ENCODE data around the gene AKAP12. TPM values are rescaled to one million over a fixed set of nuclear protein-coding genes. Genes with fewer than 3 reads are reported as not detected.
A peak's percentile ranks its signal among the peaks of the same experiment; 100 is the strongest.
"Not testable (repeated sequence)": the region's sequence is repeated elsewhere in the genome, so short reads cannot be mapped to it uniquely, and the experiment has no call there.

AKAP12 gene
- total RNA-seq, 1 donor from 2014 or later: 0.69 TPM

- H3K4me1 Mint-ChIP-seq: peaks cover 63% of the 10 kb centered on the region
- H3K27ac Mint-ChIP-seq: peak overlapping the region; percentile 85
- ATAC-seq (ENCODE audit: low read depth): peak; percentile 62
- H3K4me3 Mint-ChIP-seq: peak overlapping the region; percentile 70
- POLR2A ChIA-PET: interaction anchor here (1.2 kb wide), 1 partner anchor 9 kb away, joined by 10 read pairs; no protein-coding TSS in a partner anchor
- H3K27me3 Mint-ChIP-seq: no peaks in the 10 kb centered on the region
- DNase-seq: no peak
- peaks cover 11% of the 10 kb centered on the region for H3K36me3 Mint-ChIP-seq (ENCODE audit: low read depth)
- intact Hi-C loops (cut with micrococcal nuclease): loop anchor here (1.0 to 10.0 kb wide), 2 partner anchors 9 to 1625 kb away; partner anchors contain the start of gene MTRF1L
- H3K9me3 Mint-ChIP-seq: no peaks in the 10 kb centered on the region
- TF ChIP-seq CTCF (IDR thresholded peaks at IDR 0.05): no peak
- CTCF ChIA-PET: interaction anchor here (1.8 kb wide), 1 partner anchor 10 kb away, joined by 4 read pairs; no protein-coding TSS in a partner anchor
Observed at GRCh38 chr6:151379933-151380847, 140.4 kb downstream of the AKAP12 start.

- peak overlapping the region; percentile 70 for H3K4me3 Mint-ChIP-seq
Observed at GRCh38 chr6:151380848-151381205, 141.1 kb downstream of the AKAP12 start.

GRCh38 chr6:151381722-151382121 is 142.0 kb downstream of the AKAP12 start:
- no peak overlapping the region for H3K4me3 Mint-ChIP-seq
- ATAC-seq (ENCODE audit: low read depth): no peak
- no peak overlapping the region for H3K27ac Mint-ChIP-seq
- POLR2A ChIA-PET: no interaction called here
- H3K9me3 Mint-ChIP-seq: no peaks in the 10 kb centered on the region
- H3K4me1 Mint-ChIP-seq: peaks cover 53% of the 10 kb centered on the region
- no peak for DNase-seq
- H3K36me3 Mint-ChIP-seq (ENCODE audit: low read depth): peaks cover 11% of the 10 kb centered on the region
- intact Hi-C loops (cut with micrococcal nuclease): loop anchor here (10.0 kb wide), 1 partner anchor 1623 kb away; the partner anchor contains the start of gene MTRF1L
- no peaks in the 10 kb centered on the region for H3K27me3 Mint-ChIP-seq
- TF ChIP-seq CTCF (IDR thresholded peaks at IDR 0.05): no peak
- CTCF ChIA-PET: no interaction called here

More at GRCh38 chr6:151380848-151381205, 141.1 kb downstream of the AKAP12 start:
- ChIA-PET POLR2A (interaction anchor here (1.2 kb wide), 1 partner anchor 9 kb away, joined by 10 read pairs; no protein-coding TSS in a partner anchor), CTCF (no interaction called here)
- Mint-ChIP-seq H3K4me1 (peaks cover 62% of the 10 kb centered on the region), H3K36me3 (ENCODE audit: low read depth) (peaks cover 11% of the 10 kb centered on the region), H3K27ac (peak overlapping the region; percentile 85), H3K27me3 (no peaks in the 10 kb centered on the region), H3K9me3 (no peaks in the 10 kb centered on the region)
- no peak for TF ChIP-seq CTCF (IDR thresholded peaks at IDR 0.05)
- intact Hi-C loops (cut with micrococcal nuclease): loop anchor here (1.0 to 10.0 kb wide), 2 partner anchors 8 to 1624 kb away; partner anchors contain the start of gene MTRF1L
- peak; percentile 16 for ATAC-seq (ENCODE audit: low read depth)
- DNase-seq: no peak

GRCh38 chr6:151382631-151383030 is 142.9 kb downstream of the AKAP12 start:
- H3K27me3 Mint-ChIP-seq; H3K27ac Mint-ChIP-seq; CTCF ChIA-PET; ATAC-seq (ENCODE audit: low read depth); H3K9me3 Mint-ChIP-seq; DNase-seq; H3K4me3 Mint-ChIP-seq: not testable (repeated sequence)
- Mint-ChIP-seq H3K4me1 (peaks cover 52% of the 10 kb centered on the region), H3K36me3 (ENCODE audit: low read depth) (peaks cover 13% of the 10 kb centered on the region)
- intact Hi-C loops (cut with micrococcal nuclease): loop anchor here (10.0 kb wide), 1 partner anchor 1622 kb away; the partner anchor contains the start of gene MTRF1L
- POLR2A ChIA-PET: interaction anchor here (0.7 kb wide), 1 partner anchor 798 kb away, joined by 3 read pairs; no protein-coding TSS in a partner anchor

- Mint-ChIP-seq H3K4me1 (peaks cover 51% of the 10 kb centered on the region), H3K36me3 (ENCODE audit: low read depth) (peaks cover 11% of the 10 kb centered on the region), H3K9me3 (no peaks in the 10 kb centered on the region), H3K27ac (no peak overlapping the region), H3K4me3 (no peak overlapping the region), H3K27me3 (no peaks in the 10 kb centered on the region)
- no peak for TF ChIP-seq CTCF (IDR thresholded peaks at IDR 0.05)
- ChIA-PET CTCF (no interaction called here), POLR2A (no interaction called here)
- no peak for ATAC-seq (ENCODE audit: low read depth)
- DNase-seq: no peak
- intact Hi-C loops (cut with micrococcal nuclease): loop anchor here (10.0 kb wide), 1 partner anchor 1621 kb away; the partner anchor contains the start of gene MTRF1L
Observed at GRCh38 chr6:151384151-151384550, 144.4 kb downstream of the AKAP12 start.

All from activated B cell treated with CpG ODN at 0.5 μM for 24 hours (primary cell).